B cell (primary cell): Measurements from ENCODE around the gene MTFMT. TPM values are rescaled to one million over a fixed set of nuclear protein-coding genes. Genes with fewer than 3 reads are reported as not detected.

Experiments used
- ATAC-seq: fragments of 200-7000 bp; cut with Tn5 transposase; one replicate; pipeline ENCODE4 v1.10.0; 2021; ENCODE audit warnings: low read depth, mild to moderate bottlenecking, moderate number of reproducible peaks, moderate library complexity
- CTCF ChIA-PET: fragments of 350-600 bp; sonication (Branson Sonifier 250); formaldehyde crosslinking; loops from one replicate; lab custom pipeline; 2021; ENCODE audit warnings: antibody characterized with exemption, inconsistent platforms; lab: Charles Lee
- POLR2A ChIA-PET: fragments of 350-600 bp; sonication (Branson Sonifier 250); formaldehyde crosslinking; loops from one replicate; lab custom pipeline; 2021; ENCODE audit warnings: antibody characterized with exemption; lab: Charles Lee
- DNase-seq: peaks from one replicate; pipeline ENCODE4 v3.0.0; 2013
- H2AFZ ChIP-seq: 2 replicates; pipeline ENCODE4 v1.6.1; 2012; ENCODE audit warnings: mild to moderate bottlenecking, low read depth, low read length; ENCODE audit not compliant: insufficient read depth, poor library complexity, severe bottlenecking
- H3K27ac ChIP-seq, 2 donors: 1 replicate in 1 of 2; 2 replicates in 1 of 2; pipeline ENCODE4 v1.5.1; 2012 to 2013; ENCODE audit warnings: low read length in 2 of 2, mild to moderate bottlenecking in 2 of 2, moderate library complexity in 1 of 2
- H3K27me3 ChIP-seq, 4 experiments: fragments of 200-600 bp in 1 of 4; sonication (generic) in 1 of 4; replicated peaks in 1 of 4; 1 replicate in 2 of 4; 2 replicates in 2 of 4; pipeline versions ENCODE4 v1.6.1 to v1.7.0; 2013 to 2016; ENCODE audit warnings: low read length in 3 of 4, mild to moderate bottlenecking in 2 of 4, mixed read lengths in 1 of 4, moderate library complexity in 1 of 4; ENCODE audit not compliant: insufficient read depth in 4 of 4, control insufficient read depth in 3 of 4; ENCODE audit errors: control extremely low read depth in 1 of 4
- H3K36me3 ChIP-seq, 2 experiments: replicated peaks in 1 of 2; 1 replicate in 1 of 2; 2 replicates in 1 of 2; pipeline versions ENCODE4 v1.6.1 to v1.7.1; 2013; ENCODE audit warnings: low read length in 1 of 2; ENCODE audit not compliant: insufficient read depth in 2 of 2, control insufficient read depth in 1 of 2; ENCODE audit errors: control extremely low read depth in 1 of 2, extremely low read depth in 1 of 2
- H3K4me1 ChIP-seq, 2 donors: fragments of 200-600 bp in 1 of 2; sonication (generic) in 1 of 2; 1 replicate in 1 of 2; 2 replicates in 1 of 2; pipeline versions ENCODE4 v1.5.1 to v1.6.1; 2013 to 2017; ENCODE audit warnings: low read length in 2 of 2; ENCODE audit not compliant: control insufficient read depth in 2 of 2, insufficient read depth in 2 of 2
- H3K4me2 ChIP-seq: replicated peaks from 2 replicates; pipeline ENCODE3; 2012; ENCODE audit warnings: mild to moderate bottlenecking, low read depth, low read length; ENCODE audit not compliant: poor library complexity, severe bottlenecking
- H3K4me3 ChIP-seq, 5 experiments: fragments of 200-600 bp in 1 of 5; sonication (generic) in 1 of 5; 1 replicate in 3 of 5; 2 replicates in 2 of 5; pipeline versions ENCODE4 v1.5.1 to v1.7.0; 2011 to 2016; ENCODE audit warnings: low read length in 4 of 5, mild to moderate bottlenecking in 4 of 5, low read depth in 2 of 5, control low read depth in 1 of 5, moderate library complexity in 1 of 5; ENCODE audit not compliant: insufficient read depth in 1 of 5; ENCODE audit errors: control extremely low read depth in 1 of 5, extremely low read depth in 1 of 5
- H3K79me2 ChIP-seq: fragments of 200-600 bp; sonication (generic); one replicate; pipeline ENCODE4 v1.6.0; 2016; ENCODE audit warnings: low read length; ENCODE audit not compliant: control insufficient read depth, insufficient read depth
- H3K9ac ChIP-seq: fragments of 200-600 bp; sonication (generic); 2 replicates; pipeline ENCODE4 v1.6.1; 2017; ENCODE audit warnings: mild to moderate bottlenecking, low read length, moderate library complexity
- H3K9me3 ChIP-seq, 3 donors: one replicate each; pipeline versions ENCODE4 v1.6.1 to v1.7.1; 2013; ENCODE audit warnings: low read length in 2 of 3; ENCODE audit not compliant: control insufficient read depth in 2 of 3, insufficient read depth in 1 of 3; ENCODE audit errors: control extremely low read depth in 1 of 3
- H4K20me1 ChIP-seq: 2 replicates; pipeline ENCODE4 v1.6.0; 2012; ENCODE audit warnings: mild to moderate bottlenecking, low read length; ENCODE audit not compliant: insufficient read depth, control insufficient read depth, poor library complexity, severe bottlenecking
- H3K27ac Mint-ChIP-seq: one replicate; pipeline ENCODE4 v1.8.0; 2021; ENCODE audit warnings: mixed read lengths
- H3K27me3 Mint-ChIP-seq: one replicate; pipeline ENCODE4 v1.8.0; 2021; ENCODE audit warnings: mixed read lengths
- H3K4me1 Mint-ChIP-seq: one replicate; pipeline ENCODE4 v1.8.0; 2021; ENCODE audit warnings: mixed read lengths
- H3K4me3 Mint-ChIP-seq: one replicate; pipeline ENCODE4 v1.8.0; 2021; ENCODE audit warnings: mixed read lengths
- H3K9me3 Mint-ChIP-seq: one replicate; pipeline ENCODE4 v1.8.0; 2022; ENCODE audit warnings: mixed read lengths; ENCODE audit not compliant: insufficient read depth
- CTCF ChIP-seq: fragments of 200-600 bp; IDR thresholded peaks from one replicate; pipeline ENCODE4 v1.8.0; 2022; ENCODE audit warnings: antibody characterized with exemption, mild to moderate bottlenecking
- EZH2 ChIP-seq: IDR thresholded peaks from 2 replicates; pipeline ENCODE4 v1.6.1; 2012; ENCODE audit warnings: borderline replicate concordance, low read depth, mild to moderate bottlenecking, moderate library complexity, low read length; ENCODE audit not compliant: insufficient read depth, poor library complexity, severe bottlenecking
- WGBS: methylation state at CpG from one replicate; pipeline ENCODE4 v1.1.5; 2013; ENCODE audit warnings: missing lambda C conversion rate; ENCODE audit not compliant: insufficient coverage; 5-methylcytosine and 5-hydroxymethylcytosine counted together
- intact Hi-C: fragments of 100-400 bp; cut with micrococcal nuclease; formaldehyde crosslinking; loops from one replicate; pipeline ENCODE4 v1.10.0; 2022
- polyA plus RNA-seq: library from polyadenylated mRNA; depleted of rRNA; stranded (reverse); fragments of >200 nt; gene quantifications from 2 replicates; pipeline ENCODE4 v1.2.3, GENCODE V29; 2012
- total RNA-seq, 2 donors: library from RNA; stranded (reverse); fragments of 120-200 nt in 1 of 2; gene quantifications; 1 replicate in 1 of 2; 2 replicates in 1 of 2; pipeline versions ENCODE4 v1.2.3 to v1.2.4, GENCODE V29; 2013 to 2022

MTFMT gene
- total and polyA plus RNA-seq, 2 donors (not counting 1 experiment from before 2014, with no cell fraction given) = 10.0 to 14.3 TPM

GRCh38 chr15:64960153-64960552, 69.3 kb downstream of the MTFMT start:
- H3K4me2 ChIP-seq = no peak overlapping the region
- peaks cover 0 to 3% (median 0%) of the 10 kb centered on the region in 3 donors for H3K9me3 ChIP-seq
- Mint-ChIP-seq H3K9me3 (no peaks in the 10 kb centered on the region), H3K4me1 (peaks cover 3% of the 10 kb centered on the region), H3K27me3 (no peaks in the 10 kb centered on the region), H3K4me3 (no peak overlapping the region), H3K27ac (no peak overlapping the region)
- 100% methylated on average over 3 of the region's 6 CpGs for WGBS
- no peaks in the 10 kb centered on the region for H4K20me1 ChIP-seq
- intact Hi-C loops = no loop called here
- H2AFZ ChIP-seq = no peak overlapping the region
- peaks cover 14 to 75% of the 10 kb centered on the region in 2 experiments for H3K36me3 ChIP-seq
- ChIA-PET POLR2A (no interaction called here), CTCF (no interaction called here)
- H3K27ac ChIP-seq = no peak overlapping the region
- H3K27me3 ChIP-seq = no peaks in the 10 kb centered on the region
- TF ChIP-seq EZH2 = no peak
- no peak for TF ChIP-seq CTCF
- no peaks in the 10 kb centered on the region for H3K4me1 ChIP-seq
- no peak overlapping the region for H3K9ac ChIP-seq
- ATAC-seq = no peak
- no peak overlapping the region for H3K4me3 ChIP-seq
- H3K79me2 ChIP-seq = no peaks in the 10 kb centered on the region
- no peak for DNase-seq

GRCh38 chr15:64959128-64959527, 70.3 kb downstream of the MTFMT start:
- intact Hi-C loops = no loop called here
- H2AFZ ChIP-seq = no peak overlapping the region
- Mint-ChIP-seq H3K27me3 (no peaks in the 10 kb centered on the region), H3K9me3 (no peaks in the 10 kb centered on the region), H3K27ac (no peak overlapping the region), H3K4me3 (no peak overlapping the region), H3K4me1 (peaks cover 11% of the 10 kb centered on the region)
- CTCF ChIA-PET = interaction anchor here (0.6 kb wide), 1 partner anchor 125 kb away, joined by 4 read pairs; no protein-coding TSS in a partner anchor
- no peak overlapping the region for H3K4me3 ChIP-seq
- H3K4me1 ChIP-seq = no peaks in the 10 kb centered on the region
- no peaks in the 10 kb centered on the region for H3K79me2 ChIP-seq
- no peak overlapping the region for H3K9ac ChIP-seq
- H4K20me1 ChIP-seq = no peaks in the 10 kb centered on the region
- POLR2A ChIA-PET = no interaction called here
- no CpG with 5 or more reads among the region's 9 CpGs for WGBS
- no peak overlapping the region for H3K27ac ChIP-seq
- peaks cover 9 to 68% of the 10 kb centered on the region in 2 experiments for H3K36me3 ChIP-seq
- no peaks in the 10 kb centered on the region for H3K27me3 ChIP-seq
- peaks cover 0 to 3% (median 0%) of the 10 kb centered on the region in 3 donors for H3K9me3 ChIP-seq
- no peak overlapping the region for H3K4me2 ChIP-seq
- no peak for ATAC-seq
- TF ChIP-seq EZH2 (no peak), CTCF (no peak)
- no peak for DNase-seq
